ENCODE results near the gene GORASP2. TPM values are rescaled to one million over a fixed set of nuclear protein-coding genes. Genes with fewer than 3 reads are reported as not detected.

GORASP2 gene
- polyA plus RNA-seq, 1 donor (not counting 4 experiments of a cell fraction or from before 2014, with no cell fraction given), result 125 TPM

GRCh38 chr2:170940066-170940465, 11.0 kb downstream of the GORASP2 start:
- Histone ChIP-seq H3K9me1 (ENCODE audit: control insufficient read depth, extremely low read depth, insufficient read depth, low read length) (peaks cover 3% of the 10 kb centered on the region), H3K4me1 (ENCODE audit: control insufficient read depth, extremely low read depth, insufficient read depth, low read length) (no peaks in the 10 kb centered on the region), H3K4me3 (ENCODE audit: control insufficient read depth in 2 of 3, extremely low read depth in 1 of 3, insufficient read depth in 2 of 3, low read depth in 1 of 3, low read length in 3 of 3) (no peak overlapping the region), H3K27ac (ENCODE audit: control insufficient read depth, insufficient read depth, low read length) (no peak overlapping the region), H3K79me2 (ENCODE audit: control insufficient read depth, insufficient read depth, low read length) (peaks cover 99% of the 10 kb centered on the region), H3K9ac (ENCODE audit: control insufficient read depth, extremely low read depth, insufficient read depth, low read length) (no peak overlapping the region), H2AFZ (ENCODE audit: control insufficient read depth, low read length) (no peak overlapping the region), H3K4me2 (ENCODE audit: control insufficient read depth, extremely low read depth, insufficient read depth, low read depth, low read length) (no peak overlapping the region), H3K36me3 (ENCODE audit: control insufficient read depth in 2 of 2, extremely low read depth in 1 of 2, insufficient read depth in 2 of 2, low read length in 2 of 2) (peaks cover 4 to 13% of the 10 kb centered on the region in 2 experiments), H3K27me3 (ENCODE audit: control insufficient read depth, extremely low read depth, insufficient read depth, low read length) (no peaks in the 10 kb centered on the region), H4K20me1 (ENCODE audit: control insufficient read depth, extremely low read depth, insufficient read depth, low read length) (peaks cover 17% of the 10 kb centered on the region), H3K9me3 (ENCODE audit: control insufficient read depth, low read depth, low read length) (no peaks in the 10 kb centered on the region)
- no peak for DNase-seq (ENCODE audit: low read depth, low spot score)
- dilution Hi-C loops (cut with MboI; ENCODE audit: extremely low pct_ligation_motif_present, low sequenced_read_pairs), result no loop called here
- TF ChIP-seq CTCF (optimal IDR thresholded peaks at IDR 0.05 in 1 of 3, IDR thresholded peaks at IDR 0.05 in 1 of 3, conservative IDR thresholded peaks at IDR 0.05 in 1 of 3; ENCODE audit: extremely low read depth in 1 of 3, insufficient read depth in 2 of 3, low read length in 3 of 3) (no peak), EZH2 (IDR thresholded peaks at IDR 0.05; ENCODE audit: low read length) (no peak)
- peak; percentile 29 for FAIRE-seq

GRCh38 chr2:170942615-170943014, 13.6 kb downstream of the GORASP2 start:
- TF ChIP-seq EZH2 (IDR thresholded peaks at IDR 0.05; ENCODE audit: low read length), result no peak
- TF ChIP-seq CTCF (optimal IDR thresholded peaks at IDR 0.05 in 1 of 3, IDR thresholded peaks at IDR 0.05 in 1 of 3, conservative IDR thresholded peaks at IDR 0.05 in 1 of 3; ENCODE audit: extremely low read depth in 1 of 3, insufficient read depth in 2 of 3, low read length in 3 of 3), result no peak
- peaks cover 0 to 7% of the 10 kb centered on the region in 2 experiments for H3K36me3 ChIP-seq (ENCODE audit: control insufficient read depth in 2 of 2, extremely low read depth in 1 of 2, insufficient read depth in 2 of 2, low read length in 2 of 2)
- no peak for DNase-seq (ENCODE audit: low read depth, low spot score)
- no peak overlapping the region for H3K27ac ChIP-seq (ENCODE audit: control insufficient read depth, insufficient read depth, low read length)
- H3K27me3 ChIP-seq (ENCODE audit: control insufficient read depth, extremely low read depth, insufficient read depth, low read length), result no peaks in the 10 kb centered on the region
- no peaks in the 10 kb centered on the region for H3K4me1 ChIP-seq (ENCODE audit: control insufficient read depth, extremely low read depth, insufficient read depth, low read length)
- H3K4me3 ChIP-seq (ENCODE audit: control insufficient read depth in 2 of 3, extremely low read depth in 1 of 3, insufficient read depth in 2 of 3, low read depth in 1 of 3, low read length in 3 of 3), result no peak overlapping the region
- H4K20me1 ChIP-seq (ENCODE audit: control insufficient read depth, extremely low read depth, insufficient read depth, low read length), result peaks cover 17% of the 10 kb centered on the region
- no peak overlapping the region for H2AFZ ChIP-seq (ENCODE audit: control insufficient read depth, low read length)
- FAIRE-seq, result no peak
- no peak overlapping the region for H3K4me2 ChIP-seq (ENCODE audit: control insufficient read depth, extremely low read depth, insufficient read depth, low read depth, low read length)
- dilution Hi-C loops (cut with MboI; ENCODE audit: extremely low pct_ligation_motif_present, low sequenced_read_pairs), result no loop called here
- H3K79me2 ChIP-seq (ENCODE audit: control insufficient read depth, insufficient read depth, low read length), result peaks cover 98% of the 10 kb centered on the region
- H3K9me3 ChIP-seq (ENCODE audit: control insufficient read depth, low read depth, low read length), result no peaks in the 10 kb centered on the region
- H3K9ac ChIP-seq (ENCODE audit: control insufficient read depth, extremely low read depth, insufficient read depth, low read length), result no peak overlapping the region
- no peaks in the 10 kb centered on the region for H3K9me1 ChIP-seq (ENCODE audit: control insufficient read depth, extremely low read depth, insufficient read depth, low read length)
